ENCODE data around the gene LEO1. TPM values are rescaled to one million over a fixed set of nuclear protein-coding genes. Genes with fewer than 3 reads are reported as not detected.

Gene LEO1
- total RNA-seq, 1 donor from 2014 or later, result 32.7 TPM

GRCh38 chr15:51909584-51909983, 62.0 kb downstream of the LEO1 start:
- TF ChIP-seq, protein P1, sequence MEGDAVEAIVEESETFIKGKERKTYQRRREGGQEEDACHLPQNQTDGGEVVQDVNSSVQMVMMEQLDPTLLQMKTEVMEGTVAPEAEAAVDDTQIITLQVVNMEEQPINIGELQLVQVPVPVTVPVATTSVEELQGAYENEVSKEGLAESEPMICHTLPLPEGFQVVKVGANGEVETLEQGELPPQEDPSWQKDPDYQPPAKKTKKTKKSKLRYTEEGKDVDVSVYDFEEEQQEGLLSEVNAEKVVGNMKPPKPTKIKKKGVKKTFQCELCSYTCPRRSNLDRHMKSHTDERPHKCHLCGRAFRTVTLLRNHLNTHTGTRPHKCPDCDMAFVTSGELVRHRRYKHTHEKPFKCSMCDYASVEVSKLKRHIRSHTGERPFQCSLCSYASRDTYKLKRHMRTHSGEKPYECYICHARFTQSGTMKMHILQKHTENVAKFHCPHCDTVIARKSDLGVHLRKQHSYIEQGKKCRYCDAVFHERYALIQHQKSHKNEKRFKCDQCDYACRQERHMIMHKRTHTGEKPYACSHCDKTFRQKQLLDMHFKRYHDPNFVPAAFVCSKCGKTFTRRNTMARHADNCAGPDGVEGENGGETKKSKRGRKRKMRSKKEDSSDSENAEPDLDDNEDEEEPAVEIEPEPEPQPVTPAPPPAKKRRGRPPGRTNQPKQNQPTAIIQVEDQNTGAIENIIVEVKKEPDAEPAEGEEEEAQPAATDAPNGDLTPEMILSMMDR (conservative IDR thresholded peaks at IDR 0.05), result no peak
- Mint-ChIP-seq H3K4me1 (no peaks in the 10 kb centered on the region), H3K4me3 (no peak overlapping the region), H3K27me3 (ENCODE audit: low read depth) (no peaks in the 10 kb centered on the region), H3K27ac (ENCODE audit: unreplicated experiment) (no peak overlapping the region), H3K9me3 (no peaks in the 10 kb centered on the region), H3K36me3 (ENCODE audit: low read depth) (peaks cover 9% of the 10 kb centered on the region)
- DNase-seq (ENCODE audit: low read depth, low spot score), result no peak

- no peak for DNase-seq (ENCODE audit: low read depth, low spot score)
- Mint-ChIP-seq H3K9me3 (no peaks in the 10 kb centered on the region), H3K27me3 (ENCODE audit: low read depth) (no peaks in the 10 kb centered on the region), H3K4me1 (no peaks in the 10 kb centered on the region), H3K27ac (ENCODE audit: unreplicated experiment) (no peak overlapping the region), H3K36me3 (ENCODE audit: low read depth) (peaks cover 15% of the 10 kb centered on the region), H3K4me3 (no peak overlapping the region)
- TF ChIP-seq, protein P1 (conservative IDR thresholded peaks at IDR 0.05), result no peak
Measured at GRCh38 chr15:51908316-51908715, 63.3 kb downstream of the LEO1 start.

DNA sequence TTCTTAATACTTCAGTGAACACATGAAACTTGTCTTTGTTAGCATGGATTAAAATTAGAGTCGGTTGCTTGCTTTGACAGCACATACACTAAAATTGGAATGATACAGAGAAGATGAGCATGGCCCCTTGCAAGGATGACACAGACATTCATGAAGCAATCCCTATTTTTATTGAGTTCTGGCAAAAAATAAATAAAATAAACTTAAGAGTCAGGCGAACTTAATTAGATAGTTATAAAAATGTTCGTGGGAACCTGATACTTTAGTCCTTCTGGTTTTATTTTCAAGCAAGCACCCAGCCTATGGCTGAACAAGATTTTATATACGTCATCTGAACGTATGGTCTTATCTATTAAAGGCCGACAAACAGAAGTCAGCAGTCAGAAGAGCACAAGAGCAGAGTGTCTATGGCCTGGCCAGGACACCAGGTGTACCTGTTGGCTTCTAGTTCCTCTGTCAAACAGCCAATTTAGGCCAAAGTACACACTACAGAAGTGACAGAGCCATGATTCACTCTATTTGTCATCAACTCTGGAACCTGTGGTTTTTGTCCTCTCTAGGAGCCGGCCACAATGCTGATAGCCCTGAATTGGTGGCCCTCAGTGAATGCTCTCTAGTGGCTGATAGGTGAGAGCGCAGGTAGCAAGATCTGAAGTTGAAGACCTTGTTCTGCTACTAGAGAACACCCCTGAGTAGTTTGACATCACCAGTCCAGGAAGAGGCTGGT, 64.3 kb downstream of the LEO1 start:
- no peaks in the 10 kb centered on the region for H3K27me3 Mint-ChIP-seq (ENCODE audit: low read depth)

DNA sequence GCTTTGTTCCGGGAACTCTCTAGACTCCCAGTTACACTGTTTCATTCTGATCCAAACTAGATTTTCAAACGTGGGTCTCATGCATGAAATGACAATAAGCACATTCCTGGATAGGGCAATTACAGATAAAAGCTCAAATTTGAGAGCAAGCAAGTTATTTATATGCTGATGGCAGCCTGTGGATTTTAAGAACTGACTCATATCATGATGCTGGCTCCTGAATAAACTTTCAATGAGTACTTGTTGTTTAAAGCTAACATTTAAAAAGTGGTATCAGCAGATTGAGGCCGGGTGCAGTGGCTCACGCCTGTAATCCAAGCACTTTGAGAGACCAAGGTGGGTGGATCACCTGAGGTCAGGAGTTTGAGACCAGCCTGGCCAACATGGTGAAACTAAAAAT, 66.6 kb downstream of the LEO1 start:
- no peak for DNase-seq (ENCODE audit: low read depth, low spot score)
- TF ChIP-seq, protein P1 (conservative IDR thresholded peaks at IDR 0.05), result no peak

More for the DNA sequence above, 64.3 kb downstream of the LEO1 start:
- Mint-ChIP-seq H3K27ac (ENCODE audit: unreplicated experiment) (no peak overlapping the region), H3K36me3 (ENCODE audit: low read depth) (peaks cover 18% of the 10 kb centered on the region), H3K4me1 (no peaks in the 10 kb centered on the region), H3K4me3 (no peak overlapping the region), H3K9me3 (no peaks in the 10 kb centered on the region)
- DNase-seq (ENCODE audit: low read depth, low spot score), result no peak
- TF ChIP-seq, protein P1 (conservative IDR thresholded peaks at IDR 0.05), result no peak

GRCh38 chr15:51904421-51904820, 67.2 kb downstream of the LEO1 start:
- H3K4me3 Mint-ChIP-seq, result no peak overlapping the region
- H3K4me1 Mint-ChIP-seq, result no peaks in the 10 kb centered on the region
- peaks cover 30% of the 10 kb centered on the region for H3K36me3 Mint-ChIP-seq (ENCODE audit: low read depth)
- TF ChIP-seq, protein P1 (conservative IDR thresholded peaks at IDR 0.05), result no peak
- DNase-seq (ENCODE audit: low read depth, low spot score), result no peak
- no peaks in the 10 kb centered on the region for H3K9me3 Mint-ChIP-seq
- no peaks in the 10 kb centered on the region for H3K27me3 Mint-ChIP-seq (ENCODE audit: low read depth)
- peak overlapping the region; percentile 27 for H3K27ac Mint-ChIP-seq (ENCODE audit: unreplicated experiment)

More for the DNA sequence above, 66.6 kb downstream of the LEO1 start:
- Mint-ChIP-seq H3K9me3 (no peaks in the 10 kb centered on the region), H3K36me3 (ENCODE audit: low read depth) (peaks cover 30% of the 10 kb centered on the region), H3K4me3 (no peak overlapping the region), H3K4me1 (no peaks in the 10 kb centered on the region), H3K27me3 (ENCODE audit: low read depth) (no peaks in the 10 kb centered on the region), H3K27ac (ENCODE audit: unreplicated experiment) (no peak overlapping the region)

Measured in neural crest cell (in vitro differentiated cells).